SK-N-MC (cell line): ENCODE data around the gene PRLHR.

Experiments
- DNase-seq: peaks from one replicate; pipeline ENCODE4 v3.0.0-alpha.2; 2011; ENCODE audit warnings: low read depth, low spot score
- H3K27ac ChIP-seq: fragments of 200-600 bp; sonication (generic); 2 replicates; pipeline ENCODE4 v1.5.1; 2016; ENCODE audit warnings: mixed run types
- H3K36me3 ChIP-seq: fragments of 200-600 bp; sonication (generic); 2 replicates; pipeline ENCODE4 v1.6.1; 2017; ENCODE audit warnings: antibody characterized with exemption, low read length, mixed read lengths; ENCODE audit not compliant: insufficient read depth
- H3K4me3 ChIP-seq: fragments of 200-600 bp; sonication (generic); 2 replicates; pipeline ENCODE4 v1.5.1; 2016
- H3K9ac ChIP-seq: fragments of 200-600 bp; sonication (generic); 2 replicates; pipeline ENCODE4 v1.8.0; 2017; ENCODE audit warnings: mixed run types, mixed read lengths; ENCODE audit not compliant: insufficient read length
- H3K9me3 ChIP-seq: fragments of 200-600 bp; sonication (generic); 2 replicates; pipeline ENCODE4 v1.6.1; 2017; ENCODE audit warnings: low read depth, mild to moderate bottlenecking, antibody characterized with exemption, low read length, moderate library complexity, mixed read lengths
- EZH2 ChIP-seq: fragments of 200-600 bp; sonication (generic); IDR thresholded peaks from one replicate; pipeline ENCODE4 v1.6.1; 2017; ENCODE audit warnings: antibody characterized with exemption
- FOXP2 ChIP-seq: optimal IDR thresholded peaks from 2 replicates; pipeline ENCODE3; 2011; ENCODE audit warnings: mild to moderate bottlenecking, moderate library complexity; ENCODE audit not compliant: insufficient read depth; ENCODE audit errors: extremely low read length, control extremely low read depth
- POLR2AphosphoS5 ChIP-seq: IDR thresholded peaks from 2 replicates; pipeline ENCODE4 v1.6.1; 2012; ENCODE audit warnings: mild to moderate bottlenecking, low read depth, low read length, borderline replicate concordance

Gene PRLHR

DNA sequence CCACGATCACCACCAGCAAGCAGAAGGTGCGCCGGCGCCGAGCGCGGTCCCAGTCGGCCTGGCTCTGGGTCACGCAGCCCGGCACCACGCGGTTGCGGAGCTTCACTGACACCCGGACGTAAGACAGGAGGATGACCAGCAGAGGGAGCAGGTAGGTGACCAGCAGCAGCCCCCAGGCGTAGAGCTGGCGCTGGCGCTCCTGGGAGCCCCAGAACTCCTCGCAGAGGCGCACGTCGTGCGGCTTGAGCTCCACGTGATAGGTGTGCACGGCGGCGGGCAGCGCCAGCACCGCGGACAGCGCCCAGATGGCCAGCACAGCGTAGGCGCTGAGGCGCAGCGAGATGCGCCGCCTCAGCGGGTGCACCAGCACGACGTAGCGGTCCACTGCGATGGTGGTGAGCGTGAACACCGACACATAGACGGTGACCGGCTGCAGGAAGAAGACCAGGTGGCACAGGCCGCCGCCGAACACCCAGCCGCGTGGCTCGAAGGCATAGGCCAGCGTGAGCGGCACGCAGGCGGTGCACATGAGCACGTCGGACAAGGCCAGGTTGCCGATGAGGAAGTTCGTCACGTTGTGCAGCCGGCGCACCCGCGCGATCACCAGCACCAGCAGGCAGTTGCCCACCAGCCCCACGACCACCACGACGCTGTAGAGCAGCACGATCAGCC lies 920 bp downstream of the PRLHR start:
- Histone ChIP-seq H3K4me3 (no peak overlapping the region), H3K27ac (no peak overlapping the region), H3K9ac (no peak overlapping the region), H3K9me3 (no peaks in the 10 kb centered on the region), H3K36me3 (no peaks in the 10 kb centered on the region)
- DNase-seq, result no peak
- no peak for TF ChIP-seq EZH2
- TF ChIP-seq FOXP2, result no peak
- TF ChIP-seq POLR2AphosphoS5, result no peak

DNA sequence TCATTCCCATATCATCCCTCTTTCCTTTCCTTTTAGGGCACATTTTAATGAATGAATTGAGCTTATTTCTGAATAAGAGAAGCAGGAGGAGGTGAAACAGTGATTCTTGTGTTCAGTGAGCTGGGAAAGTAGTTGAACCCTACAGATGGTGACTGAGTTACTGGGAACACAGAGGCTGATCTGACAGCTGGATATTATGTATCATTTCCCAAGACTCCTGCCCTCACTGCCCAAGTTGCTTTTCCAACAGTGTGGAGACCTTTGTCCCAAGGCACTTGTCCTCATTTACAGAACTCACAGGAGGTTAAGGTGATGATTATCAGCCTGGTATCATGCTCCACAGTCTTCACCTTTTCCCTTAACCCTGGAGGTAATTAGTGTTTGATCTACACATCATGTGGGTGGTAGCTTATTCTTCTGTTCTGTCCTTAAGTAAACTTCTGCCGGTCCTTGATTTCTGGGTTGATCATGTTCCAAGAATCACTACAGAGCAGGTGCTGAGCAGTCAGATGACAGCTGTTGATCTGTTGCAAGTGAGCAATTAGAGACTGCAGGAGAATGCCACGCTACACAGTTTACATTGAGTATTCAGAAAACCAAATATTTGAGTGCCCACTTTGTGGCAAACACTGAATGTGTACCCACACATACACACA lies 2.6 kb downstream of the PRLHR start:
- Histone ChIP-seq H3K9me3 (no peaks in the 10 kb centered on the region), H3K4me3 (no peak overlapping the region), H3K36me3 (no peaks in the 10 kb centered on the region), H3K27ac (no peak overlapping the region), H3K9ac (no peak overlapping the region)
- TF ChIP-seq EZH2, result no peak
- no peak for DNase-seq

DNA sequence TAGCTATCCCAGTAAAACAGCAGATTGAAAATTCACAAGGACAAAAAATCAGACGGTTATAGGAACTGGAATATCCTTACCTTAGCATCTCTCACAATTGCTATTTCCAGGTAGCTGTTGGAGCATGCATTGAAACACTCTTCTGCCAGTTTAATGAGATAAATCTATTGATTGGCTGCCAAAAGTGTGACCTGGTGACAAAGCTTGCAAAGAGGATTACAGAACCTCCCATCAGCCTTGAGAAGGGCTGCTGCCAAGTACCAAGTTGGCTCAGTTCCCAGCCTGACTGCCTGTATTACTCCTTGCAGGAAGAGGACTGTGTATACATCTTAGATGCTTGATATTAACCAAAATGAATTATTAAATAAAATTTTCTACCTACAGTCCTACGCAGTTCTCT lies 5.1 kb downstream of the PRLHR start:
- Histone ChIP-seq H3K27ac (no peak overlapping the region), H3K9ac (no peak overlapping the region), H3K36me3 (no peaks in the 10 kb centered on the region), H3K4me3 (no peak overlapping the region), H3K9me3 (no peaks in the 10 kb centered on the region)
- no peak for TF ChIP-seq POLR2AphosphoS5
- no peak for TF ChIP-seq FOXP2
- no peak for TF ChIP-seq EZH2
- DNase-seq, result no peak

DNA sequence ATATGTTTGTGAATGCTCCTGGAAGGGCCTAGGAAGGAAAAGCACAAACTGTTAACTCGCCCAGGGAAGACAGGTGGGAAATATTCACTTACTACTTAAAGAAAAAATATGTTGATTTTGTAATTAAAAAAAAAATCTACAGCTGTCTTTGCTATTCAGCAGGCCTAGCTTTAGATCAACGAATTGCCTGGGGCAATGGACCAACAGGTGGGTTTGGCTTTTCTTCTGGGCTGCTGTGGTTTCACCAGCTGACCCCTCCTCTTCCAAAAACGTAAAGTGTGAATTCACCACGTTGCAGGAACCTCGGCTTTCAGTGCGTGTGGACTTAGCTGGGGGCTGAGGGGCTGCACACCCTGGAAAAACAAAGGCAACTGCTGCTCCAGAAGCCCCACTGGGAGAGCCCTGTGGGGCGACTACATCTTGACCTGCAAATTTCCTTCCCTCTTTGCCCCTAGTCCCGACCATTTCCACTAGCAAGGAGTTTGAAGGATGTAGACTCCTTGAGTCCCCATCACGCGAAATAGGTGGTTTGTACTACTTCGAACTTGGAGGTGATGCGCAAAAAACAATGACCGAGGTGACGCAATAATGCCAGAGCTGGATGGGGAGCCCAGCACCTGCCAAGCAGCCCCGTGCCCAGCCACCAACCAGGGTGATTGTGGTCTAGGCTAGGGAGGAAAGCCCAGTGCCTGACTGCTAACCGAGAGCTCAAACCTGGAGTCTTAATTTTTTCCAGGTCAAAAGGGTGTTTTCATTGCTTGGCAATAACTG lies 7.4 kb downstream of the PRLHR start:
- Histone ChIP-seq H3K9me3 (no peaks in the 10 kb centered on the region), H3K36me3 (no peaks in the 10 kb centered on the region), H3K9ac (no peak overlapping the region), H3K27ac (no peak overlapping the region), H3K4me3 (no peak overlapping the region)
- DNase-seq, result no peak
- TF ChIP-seq POLR2AphosphoS5, result no peak

DNA sequence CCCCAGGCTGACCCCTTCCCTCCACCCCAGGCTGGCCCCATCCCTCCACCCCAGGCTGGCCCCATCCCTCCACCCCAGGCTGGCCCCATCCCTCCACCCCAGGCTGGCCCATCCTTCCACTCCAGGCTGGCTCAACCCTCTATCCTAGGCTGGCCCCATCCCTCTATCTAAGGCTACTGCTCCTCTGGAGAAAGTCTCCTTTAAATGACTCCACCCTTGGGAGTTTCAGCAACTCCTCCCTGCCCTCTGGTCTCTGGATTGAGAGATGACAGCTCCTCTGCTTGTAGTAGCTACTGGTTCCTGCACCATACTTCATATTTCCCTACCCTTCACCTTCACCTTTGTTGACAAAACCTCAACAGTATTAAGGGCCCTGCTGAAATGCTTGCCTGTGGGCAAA lies 8.5 kb downstream of the PRLHR start:
- Histone ChIP-seq H3K27ac (no peak overlapping the region), H3K36me3 (no peaks in the 10 kb centered on the region), H3K9ac (no peak overlapping the region), H3K4me3 (no peak overlapping the region), H3K9me3 (no peaks in the 10 kb centered on the region)
- no peak for DNase-seq
- TF ChIP-seq POLR2AphosphoS5 (no peak), EZH2 (no peak), FOXP2 (no peak)

DNA sequence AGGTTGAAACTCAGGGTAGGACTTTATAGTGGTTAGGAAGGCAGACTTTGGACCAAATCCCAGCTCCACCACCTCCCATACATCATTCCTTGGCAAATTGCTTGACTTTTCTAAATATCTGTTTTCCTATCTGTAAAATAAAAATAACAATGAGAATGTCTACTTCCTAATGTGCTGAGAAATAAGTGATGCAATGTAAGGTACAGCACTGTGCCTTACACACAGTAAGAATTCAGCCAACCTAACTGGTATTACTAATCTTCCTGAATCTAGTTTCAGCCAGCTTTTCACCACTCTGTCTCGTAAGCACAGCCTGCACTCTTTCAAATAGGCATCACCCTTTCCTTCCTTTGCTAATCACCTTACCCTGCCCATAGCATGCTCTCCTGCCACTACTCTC lies 9.7 kb downstream of the PRLHR start:
- no peak for DNase-seq
- Histone ChIP-seq H3K36me3 (no peaks in the 10 kb centered on the region), H3K9me3 (no peaks in the 10 kb centered on the region), H3K9ac (no peak overlapping the region), H3K4me3 (no peak overlapping the region), H3K27ac (no peak overlapping the region)
- TF ChIP-seq FOXP2 (no peak), EZH2 (no peak), POLR2AphosphoS5 (no peak)

DNA sequence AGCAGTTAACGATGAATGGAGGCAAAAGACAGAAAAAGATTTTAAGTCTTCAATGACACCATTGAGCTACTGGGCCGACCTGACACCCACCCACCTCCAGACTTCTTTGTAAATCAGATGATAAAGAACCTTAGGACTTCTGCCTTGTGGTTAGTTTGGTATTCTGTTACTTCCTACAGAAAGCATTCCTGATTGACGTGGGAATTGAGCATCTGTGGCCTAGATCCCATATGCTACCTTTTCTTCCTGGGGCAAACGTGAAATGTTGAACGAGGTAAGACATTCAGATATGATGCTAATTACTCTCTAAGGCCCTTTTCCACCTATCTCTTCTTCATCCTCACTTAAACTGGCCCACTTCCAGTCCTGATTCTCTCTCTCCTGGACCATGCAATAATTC lies 10.2 kb downstream of the PRLHR start:
- TF ChIP-seq EZH2 (no peak), FOXP2 (no peak), POLR2AphosphoS5 (no peak)
- H3K4me3 ChIP-seq, result no peak overlapping the region
- DNase-seq, result no peak
- H3K36me3 ChIP-seq, result no peaks in the 10 kb centered on the region
- H3K27ac ChIP-seq, result no peak overlapping the region
- H3K9me3 ChIP-seq, result no peaks in the 10 kb centered on the region
- H3K9ac ChIP-seq, result no peak overlapping the region

DNA sequence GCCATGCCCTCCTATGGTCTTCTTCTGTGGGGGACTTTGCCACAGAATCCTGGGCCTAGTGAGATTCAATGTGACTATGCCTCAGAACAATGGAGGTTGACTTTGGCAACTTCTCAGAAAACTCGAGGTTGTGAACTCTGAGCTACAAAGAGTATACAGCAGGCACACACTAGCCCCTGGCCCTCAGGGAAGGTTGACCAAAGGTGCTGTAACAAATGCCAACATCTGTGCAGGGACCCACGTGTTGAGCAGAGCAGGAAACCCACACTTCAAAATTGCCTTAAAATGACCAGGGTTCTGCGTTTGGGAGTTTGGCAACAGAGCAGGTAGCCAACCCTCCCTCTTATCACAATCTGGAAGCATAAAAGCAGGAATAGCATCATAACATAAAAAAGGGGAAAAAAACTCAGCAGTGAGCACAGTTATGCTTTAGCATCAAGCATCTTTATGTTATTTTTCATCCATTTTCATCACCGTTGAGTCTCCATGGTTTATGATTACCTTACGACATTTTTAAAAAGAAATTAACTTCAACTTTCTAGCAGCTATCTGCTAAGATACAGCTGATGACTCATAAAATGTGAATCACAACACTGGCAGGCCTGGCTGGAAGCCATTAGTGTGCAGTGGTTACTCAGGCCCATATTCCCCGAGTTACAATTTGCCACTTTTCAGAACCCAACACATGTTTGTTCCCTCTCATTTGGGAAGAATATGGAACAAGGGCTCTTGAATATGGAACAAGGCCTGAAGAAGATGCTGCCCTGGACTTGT lies 11.1 kb downstream of the PRLHR start:
- DNase-seq, result no peak

More for the DNA sequence above, 11.1 kb downstream of the PRLHR start:
- Histone ChIP-seq H3K4me3 (no peak overlapping the region), H3K27ac (no peak overlapping the region), H3K9ac (no peak overlapping the region), H3K36me3 (no peaks in the 10 kb centered on the region), H3K9me3 (no peaks in the 10 kb centered on the region)
- no peak for TF ChIP-seq FOXP2
- no peak for TF ChIP-seq EZH2
- TF ChIP-seq POLR2AphosphoS5, result no peak
